ENCODE data around the gene SLC1A2.

The SLC1A2 gene

DNA sequence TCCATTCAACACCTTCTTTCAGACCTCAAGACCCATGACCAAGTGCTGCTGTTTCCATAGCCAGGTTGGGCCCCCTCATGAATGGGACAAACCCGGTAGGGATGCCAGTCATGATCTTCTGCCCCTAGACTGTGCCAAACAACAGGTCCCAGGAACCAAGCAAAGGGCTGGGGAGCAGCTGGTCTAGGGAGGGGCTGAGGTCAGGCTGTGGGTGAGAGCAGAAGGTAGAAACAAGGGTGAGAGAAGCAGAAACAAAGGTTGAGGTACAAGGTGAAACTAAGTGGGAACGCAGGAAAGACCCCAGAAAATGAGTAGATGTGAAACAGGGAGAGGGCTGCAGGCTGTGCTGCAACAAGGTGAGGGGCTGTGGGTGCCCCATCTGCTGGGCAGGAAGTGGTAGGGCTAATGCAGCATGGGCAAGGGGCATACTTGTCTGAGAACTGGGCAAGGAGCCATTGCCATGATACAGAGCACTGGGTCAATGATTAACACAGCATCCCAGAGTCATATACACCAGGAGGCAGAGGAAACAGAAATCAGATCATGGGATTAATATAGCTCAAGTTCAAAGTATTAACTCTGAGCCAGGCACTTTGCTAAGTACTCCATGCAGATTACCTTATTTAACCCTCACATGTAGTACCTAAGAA is 45.9 kb downstream of the SLC1A2 start:
- H3K4me1 ChIP-seq (ENCODE audit: insufficient read depth, low read length) = no peaks in the 10 kb centered on the region
- H3K4me3 ChIP-seq (ENCODE audit: low read depth in 1 of 2, low read length in 2 of 2) = no peak overlapping the region
- no peaks in the 10 kb centered on the region for H3K36me3 ChIP-seq (ENCODE audit: insufficient read depth, low read length)
- H3K9ac ChIP-seq (ENCODE audit: low read length) = no peak overlapping the region
- H3K27ac ChIP-seq (ENCODE audit: low read depth, low read length) = no peak overlapping the region
- no peaks in the 10 kb centered on the region for H3K9me3 ChIP-seq (ENCODE audit: low read length)
- no peaks in the 10 kb centered on the region for H3K27me3 ChIP-seq (ENCODE audit: control insufficient read depth in 1 of 2, insufficient read depth in 2 of 2, low read length in 2 of 2)

DNA sequence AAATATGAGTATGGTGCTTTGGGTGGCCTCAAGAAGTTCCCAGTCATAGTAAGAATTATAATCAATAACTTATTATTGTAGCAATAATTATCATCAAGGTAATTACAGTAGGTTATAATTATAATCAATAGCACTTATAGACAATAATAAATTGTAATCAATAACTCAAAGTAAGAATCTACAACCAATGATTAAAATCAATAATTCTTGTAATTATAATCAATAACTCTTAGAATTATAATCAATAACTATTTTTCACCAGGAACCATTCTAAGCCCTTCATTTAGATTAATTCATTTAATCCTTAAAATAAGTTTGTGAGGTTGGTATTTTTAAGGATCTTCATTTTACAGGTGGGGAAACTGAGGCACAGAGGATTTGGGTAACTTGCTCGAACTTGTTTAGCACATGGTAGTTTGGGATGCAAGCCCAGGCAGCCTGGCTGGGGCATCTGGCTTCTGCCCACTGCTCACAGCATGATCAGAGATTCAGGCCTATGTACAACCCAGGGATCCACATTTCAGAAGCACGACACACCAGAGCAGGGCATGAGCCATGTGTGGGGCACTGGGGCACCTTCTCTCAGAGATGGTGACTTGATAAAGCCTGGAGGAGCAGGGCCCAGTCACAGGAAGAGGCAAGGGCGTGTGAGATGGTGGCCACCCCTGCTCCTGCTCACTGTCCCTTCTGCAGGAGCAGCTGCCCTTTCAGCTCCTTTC is 46.6 kb downstream of the SLC1A2 start:
- H3K36me3 ChIP-seq (ENCODE audit: insufficient read depth, low read length) = no peaks in the 10 kb centered on the region
- no peak overlapping the region for H3K4me3 ChIP-seq (ENCODE audit: low read depth in 1 of 2, low read length in 2 of 2)
- H3K27ac ChIP-seq (ENCODE audit: low read depth, low read length) = no peak overlapping the region

DNA sequence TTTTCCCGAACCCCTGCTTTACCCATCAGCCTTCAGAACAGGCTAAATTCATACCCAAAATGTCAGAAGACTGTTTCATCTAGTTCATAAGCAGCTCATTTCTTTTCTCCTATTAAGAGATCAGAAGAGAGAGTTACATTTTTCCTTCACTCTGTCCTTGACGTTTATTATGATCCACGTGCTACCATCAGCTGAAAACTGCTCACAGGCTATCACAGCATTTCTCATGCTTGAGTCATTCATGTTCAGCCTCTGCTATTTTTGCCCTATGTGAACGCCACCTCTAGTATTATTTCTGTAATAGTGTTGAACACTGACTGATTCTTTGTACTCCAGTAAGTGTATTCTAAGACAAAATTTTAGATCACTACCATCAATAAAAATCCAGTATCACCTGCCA is 51.9 kb downstream of the SLC1A2 start:
- no peak overlapping the region for H3K27ac ChIP-seq (ENCODE audit: low read depth, low read length)
- H3K9ac ChIP-seq (ENCODE audit: low read length) = no peak overlapping the region
- H3K27me3 ChIP-seq (ENCODE audit: control insufficient read depth in 1 of 2, insufficient read depth in 2 of 2, low read length in 2 of 2) = no peaks in the 10 kb centered on the region
- H3K4me3 ChIP-seq (ENCODE audit: low read depth in 1 of 2, low read length in 2 of 2) = no peak overlapping the region
- no peaks in the 10 kb centered on the region for H3K36me3 ChIP-seq (ENCODE audit: insufficient read depth, low read length)
- H3K4me1 ChIP-seq (ENCODE audit: insufficient read depth, low read length) = peaks cover 23% of the 10 kb centered on the region
- no peaks in the 10 kb centered on the region for H3K9me3 ChIP-seq (ENCODE audit: low read length)

More for the DNA sequence above, 46.6 kb downstream of the SLC1A2 start:
- no peak overlapping the region for H3K9ac ChIP-seq (ENCODE audit: low read length)
- H3K27me3 ChIP-seq (ENCODE audit: control insufficient read depth in 1 of 2, insufficient read depth in 2 of 2, low read length in 2 of 2) = no peaks in the 10 kb centered on the region
- H3K4me1 ChIP-seq (ENCODE audit: insufficient read depth, low read length) = no peaks in the 10 kb centered on the region
- no peaks in the 10 kb centered on the region for H3K9me3 ChIP-seq (ENCODE audit: low read length)

DNA sequence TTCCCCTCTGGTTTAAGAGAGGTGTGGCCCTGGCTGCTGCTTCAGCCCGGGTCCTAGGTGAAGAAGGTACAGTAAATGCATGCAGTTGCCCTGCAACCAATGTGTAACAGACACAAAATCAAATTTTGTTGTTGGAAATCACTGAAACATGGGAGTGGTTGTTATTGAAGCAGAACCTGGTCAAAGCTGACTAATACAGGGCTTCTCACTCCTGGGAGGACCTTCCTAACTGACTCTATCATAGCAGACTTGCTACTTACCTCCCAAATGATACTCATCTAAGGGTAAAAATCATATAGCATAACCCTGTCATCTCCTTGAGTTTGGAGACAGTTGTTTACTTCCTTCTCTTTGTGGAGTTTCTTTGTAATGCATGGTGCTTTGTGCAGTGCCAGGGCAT is 52.6 kb downstream of the SLC1A2 start:
- H3K36me3 ChIP-seq (ENCODE audit: insufficient read depth, low read length) = no peaks in the 10 kb centered on the region
- H3K9me3 ChIP-seq (ENCODE audit: low read length) = no peaks in the 10 kb centered on the region
- no peak overlapping the region for H3K9ac ChIP-seq (ENCODE audit: low read length)
- peaks cover 23% of the 10 kb centered on the region for H3K4me1 ChIP-seq (ENCODE audit: insufficient read depth, low read length)
- no peak overlapping the region for H3K4me3 ChIP-seq (ENCODE audit: low read depth in 1 of 2, low read length in 2 of 2)
- no peak overlapping the region for H3K27ac ChIP-seq (ENCODE audit: low read depth, low read length)
- H3K27me3 ChIP-seq (ENCODE audit: control insufficient read depth in 1 of 2, insufficient read depth in 2 of 2, low read length in 2 of 2) = no peaks in the 10 kb centered on the region

DNA sequence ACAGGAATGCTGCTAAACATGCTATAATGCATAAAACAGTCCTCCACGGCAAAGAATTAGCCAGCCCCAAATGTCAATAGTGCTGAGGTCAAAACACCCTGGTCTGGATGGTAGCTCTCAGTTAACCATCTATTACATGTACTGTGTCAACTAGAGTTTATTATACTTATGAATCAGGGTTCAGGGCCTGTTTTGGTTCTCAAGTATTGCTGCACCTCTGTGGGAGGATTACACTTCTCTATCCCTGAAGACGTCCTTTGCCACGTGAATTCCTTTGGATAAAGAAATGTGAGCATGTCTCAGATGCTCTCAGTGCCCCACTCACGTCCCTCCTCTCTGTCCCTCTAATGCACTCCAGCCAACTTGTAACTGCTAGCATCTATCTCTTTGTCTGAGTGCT is 53.4 kb downstream of the SLC1A2 start:
- Histone ChIP-seq H3K9ac (ENCODE audit: low read length) (no peak overlapping the region), H3K27ac (ENCODE audit: low read depth, low read length) (no peak overlapping the region)

DNA sequence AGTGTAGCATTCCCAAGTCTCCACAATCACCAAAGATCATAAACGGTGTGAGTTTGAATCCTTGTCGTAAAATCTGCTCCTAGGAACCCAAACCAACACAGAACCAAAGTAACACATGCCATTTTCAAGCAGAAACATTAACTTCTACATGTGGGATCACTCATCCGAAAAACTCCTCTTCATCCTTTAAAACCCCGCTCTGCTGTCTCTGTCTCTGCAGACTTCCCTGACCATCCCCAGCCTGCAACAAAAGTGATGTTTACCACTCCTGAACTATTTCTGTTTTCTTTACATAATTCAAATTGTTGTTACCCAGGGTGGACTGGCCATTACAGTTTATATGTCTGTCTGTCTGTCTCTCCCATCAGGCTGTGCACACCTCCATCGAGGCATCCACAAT is 54.0 kb downstream of the SLC1A2 start:
- Histone ChIP-seq H3K27me3 (ENCODE audit: control insufficient read depth in 1 of 2, insufficient read depth in 2 of 2, low read length in 2 of 2) (no peaks in the 10 kb centered on the region), H3K4me3 (ENCODE audit: low read depth in 1 of 2, low read length in 2 of 2) (no peak overlapping the region), H3K36me3 (ENCODE audit: insufficient read depth, low read length) (no peaks in the 10 kb centered on the region), H3K27ac (ENCODE audit: low read depth, low read length) (no peak overlapping the region), H3K9ac (ENCODE audit: low read length) (no peak overlapping the region), H3K4me1 (ENCODE audit: insufficient read depth, low read length) (peaks cover 23% of the 10 kb centered on the region), H3K9me3 (ENCODE audit: low read length) (no peaks in the 10 kb centered on the region)

More for the DNA sequence above, 53.4 kb downstream of the SLC1A2 start:
- Histone ChIP-seq H3K27me3 (ENCODE audit: control insufficient read depth in 1 of 2, insufficient read depth in 2 of 2, low read length in 2 of 2) (no peaks in the 10 kb centered on the region), H3K9me3 (ENCODE audit: low read length) (no peaks in the 10 kb centered on the region), H3K4me3 (ENCODE audit: low read depth in 1 of 2, low read length in 2 of 2) (no peak overlapping the region), H3K4me1 (ENCODE audit: insufficient read depth, low read length) (peaks cover 23% of the 10 kb centered on the region), H3K36me3 (ENCODE audit: insufficient read depth, low read length) (no peaks in the 10 kb centered on the region)

DNA sequence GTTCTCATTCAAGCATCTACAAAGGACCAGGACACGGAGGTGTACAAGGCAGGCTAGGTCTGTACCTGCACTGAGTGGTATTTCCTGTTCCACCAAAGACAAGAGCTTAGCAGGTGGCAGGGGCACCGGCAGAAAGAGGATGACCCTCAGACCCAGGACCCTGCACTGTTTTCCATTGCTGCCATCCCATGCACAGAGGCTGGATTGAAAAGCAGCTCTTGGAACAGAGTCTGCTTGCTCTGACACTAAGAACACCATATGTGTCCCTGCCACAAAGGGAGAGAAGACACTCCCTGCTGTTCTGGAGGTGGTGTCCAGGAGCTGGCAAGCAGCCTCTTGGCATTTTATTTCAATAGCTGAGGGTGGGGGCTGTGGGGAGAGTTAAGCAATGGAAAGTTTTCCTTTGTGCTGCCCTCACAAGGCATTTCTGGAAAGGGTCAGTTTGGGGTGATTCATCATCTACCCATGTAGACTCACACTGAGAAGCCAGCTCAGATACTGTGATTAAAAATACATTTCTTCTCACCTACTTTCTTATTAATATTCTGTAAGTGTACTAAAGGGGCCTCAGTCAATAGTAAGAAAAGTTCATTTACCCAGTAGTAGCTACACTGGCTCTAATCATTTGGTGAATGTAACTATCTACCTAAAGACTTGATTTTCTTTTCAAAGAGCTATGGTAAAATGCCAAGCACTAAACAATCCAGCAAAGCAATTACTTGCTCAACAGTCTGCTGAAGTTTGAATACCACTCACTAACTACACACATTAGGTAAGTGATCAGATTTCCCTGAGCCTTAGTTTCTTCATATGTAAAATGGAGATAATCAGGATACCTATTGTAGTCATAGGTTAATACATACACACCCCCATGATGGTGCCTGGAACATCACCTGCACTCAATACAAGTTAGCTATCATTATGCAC is 55.2 kb downstream of the SLC1A2 start:
- Histone ChIP-seq H3K4me1 (ENCODE audit: insufficient read depth, low read length) (peaks cover 29% of the 10 kb centered on the region), H3K9ac (ENCODE audit: low read length) (no peak overlapping the region), H3K36me3 (ENCODE audit: insufficient read depth, low read length) (no peaks in the 10 kb centered on the region), H3K4me3 (ENCODE audit: low read depth in 1 of 2, low read length in 2 of 2) (no peak overlapping the region), H3K27me3 (ENCODE audit: control insufficient read depth in 1 of 2, insufficient read depth in 2 of 2, low read length in 2 of 2) (no peaks in the 10 kb centered on the region), H3K27ac (ENCODE audit: low read depth, low read length) (peak overlapping the region; percentile 46), H3K9me3 (ENCODE audit: low read length) (no peaks in the 10 kb centered on the region)

DNA sequence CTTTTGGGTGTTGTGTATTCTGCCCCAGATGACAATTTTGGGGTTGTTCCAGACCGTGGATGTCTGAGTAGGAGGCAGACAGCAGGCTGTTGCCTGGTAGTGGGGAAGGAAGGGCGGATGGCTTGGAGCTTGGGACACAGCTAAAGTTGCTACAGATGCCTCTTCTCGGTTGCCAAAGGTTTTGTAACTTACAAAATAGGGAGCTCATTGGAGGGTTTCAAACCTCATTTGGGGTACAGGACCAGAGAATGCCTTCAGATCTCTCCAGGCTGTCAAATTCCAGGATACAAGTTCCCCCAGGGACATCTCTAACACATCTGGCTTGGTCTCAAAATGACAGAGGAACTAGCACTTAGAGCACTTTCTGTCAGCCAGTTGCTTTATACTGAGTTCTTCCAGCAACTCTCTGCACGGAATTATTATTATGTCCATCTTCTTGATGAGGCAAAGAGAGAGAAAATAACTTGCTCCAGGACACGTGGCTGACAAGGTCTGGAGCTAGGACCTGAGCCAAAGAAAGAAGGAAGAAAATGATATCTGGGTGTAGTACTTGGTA is 56.0 kb downstream of the SLC1A2 start:
- Histone ChIP-seq H3K36me3 (ENCODE audit: insufficient read depth, low read length) (no peaks in the 10 kb centered on the region), H3K27me3 (ENCODE audit: control insufficient read depth in 1 of 2, insufficient read depth in 2 of 2, low read length in 2 of 2) (no peaks in the 10 kb centered on the region), H3K9ac (ENCODE audit: low read length) (no peak overlapping the region), H3K9me3 (ENCODE audit: low read length) (no peaks in the 10 kb centered on the region), H3K4me3 (ENCODE audit: low read depth in 1 of 2, low read length in 2 of 2) (no peak overlapping the region), H3K27ac (ENCODE audit: low read depth, low read length) (no peak overlapping the region), H3K4me1 (ENCODE audit: insufficient read depth, low read length) (peaks cover 33% of the 10 kb centered on the region)

DNA sequence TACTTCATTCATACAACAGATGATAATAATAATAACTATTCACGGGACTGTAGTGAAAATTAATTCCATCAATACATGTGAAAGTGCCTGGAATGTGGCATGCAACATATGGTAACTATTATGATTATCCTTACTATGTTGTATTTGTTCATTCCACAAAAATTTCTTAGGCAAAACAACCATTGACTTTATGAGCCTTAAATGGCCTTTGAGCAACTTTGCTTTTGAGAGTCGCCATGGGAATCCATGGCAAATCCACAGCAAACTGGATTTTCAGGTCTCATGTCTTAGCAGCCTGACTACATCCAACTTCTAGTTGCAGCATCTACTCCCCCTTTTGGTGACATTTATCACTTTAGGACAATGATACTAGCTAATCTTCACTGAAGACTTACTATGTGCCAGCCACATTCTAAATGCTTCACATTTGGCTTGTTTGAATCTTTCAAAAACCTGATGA is 56.8 kb downstream of the SLC1A2 start:
- Histone ChIP-seq H3K27ac (ENCODE audit: low read depth, low read length) (no peak overlapping the region), H3K4me1 (ENCODE audit: insufficient read depth, low read length) (peaks cover 33% of the 10 kb centered on the region), H3K36me3 (ENCODE audit: insufficient read depth, low read length) (no peaks in the 10 kb centered on the region), H3K9ac (ENCODE audit: low read length) (no peak overlapping the region), H3K4me3 (ENCODE audit: low read depth in 1 of 2, low read length in 2 of 2) (no peak overlapping the region), H3K27me3 (ENCODE audit: control insufficient read depth in 1 of 2, insufficient read depth in 2 of 2, low read length in 2 of 2) (no peaks in the 10 kb centered on the region), H3K9me3 (ENCODE audit: low read length) (no peaks in the 10 kb centered on the region)

DNA sequence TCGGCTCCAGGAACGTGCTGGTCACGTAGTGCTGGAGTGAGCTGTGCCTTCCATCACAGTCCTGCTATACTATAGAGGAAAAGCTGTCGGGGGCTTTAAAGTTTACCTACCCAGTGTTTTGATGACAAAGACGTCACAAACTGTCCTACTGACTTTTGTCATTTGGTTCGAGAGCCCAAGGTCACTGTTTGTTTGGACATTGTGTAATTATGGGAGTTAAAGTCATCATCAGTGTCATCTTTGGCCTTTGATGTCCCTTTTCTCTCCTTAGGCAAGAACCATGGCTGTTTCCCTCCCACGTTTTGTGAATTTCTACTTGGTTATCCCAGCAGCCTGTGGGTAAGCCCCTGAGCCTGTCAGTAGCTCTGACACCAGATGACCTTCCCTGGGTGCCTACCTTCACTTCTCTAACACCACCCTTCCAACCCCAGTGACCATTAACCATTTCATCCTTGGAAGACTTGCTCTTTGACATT is 59.3 kb downstream of the SLC1A2 start:
- Histone ChIP-seq H3K4me3 (ENCODE audit: low read depth in 1 of 2, low read length in 2 of 2) (no peak overlapping the region), H3K4me1 (ENCODE audit: insufficient read depth, low read length) (peaks cover 33% of the 10 kb centered on the region), H3K36me3 (ENCODE audit: insufficient read depth, low read length) (no peaks in the 10 kb centered on the region), H3K9ac (ENCODE audit: low read length) (no peak overlapping the region), H3K9me3 (ENCODE audit: low read length) (no peaks in the 10 kb centered on the region), H3K27me3 (ENCODE audit: control insufficient read depth in 1 of 2, insufficient read depth in 2 of 2, low read length in 2 of 2) (no peaks in the 10 kb centered on the region), H3K27ac (ENCODE audit: low read depth, low read length) (no peak overlapping the region)

Measured in muscle layer of colon (tissue), 2 donors.